Lower leg skin (tissue), 4 donors: ENCODE results near the gene SKOR2. TPM values are rescaled to one million over a fixed set of nuclear protein-coding genes. Genes with fewer than 3 reads are reported as not detected.

Source experiments
- DNase-seq, 2 donors: peaks; one replicate each; pipeline ENCODE4 v3.0.0-alpha.2; 2019; ENCODE audit warnings: low spot score in 2 of 2
- H3K4me3 ChIP-seq: fragments of 200-600 bp; sonication (generic); 2 replicates; pipeline ENCODE4 v1.5.1; 2017; ENCODE audit warnings: mild to moderate bottlenecking, low read depth; ENCODE audit not compliant: poor library complexity, severe bottlenecking
- CTCF ChIP-seq, 3 donors: fragments of 450-650 bp; IDR thresholded peaks; one replicate each; pipeline ENCODE4 v1.5.1; 2016; ENCODE audit warnings: antibody characterized with exemption in 3 of 3, mild to moderate bottlenecking in 3 of 3, moderate library complexity in 2 of 3
- POLR2A ChIP-seq, 2 donors: fragments of 450-650 bp; IDR thresholded peaks; one replicate each; pipeline ENCODE4 v1.6.1; 2016 to 2017; ENCODE audit warnings: antibody characterized with exemption in 2 of 2, mild to moderate bottlenecking in 1 of 2, moderate library complexity in 1 of 2
- WGBS, 2 donors: methylation state at CpG; one replicate each; pipeline ENCODE4 v1.1.5; 2018; 5-methylcytosine and 5-hydroxymethylcytosine counted together
- intact Hi-C: fragments of 100-400 bp; cut with DNase I; formaldehyde crosslinking; loops from one replicate; pipeline ENCODE4 v1.15.0; 2023; ENCODE audit warnings: low total_unique reads
- total RNA-seq, 4 donors: library from RNA; depleted of rRNA; stranded (reverse); fragments of >200 nt; gene quantifications; one replicate each; pipeline ENCODE4 v1.1.0, GENCODE V29; 2016

The SKOR2 gene
- total RNA-seq, 4 donors from 2014 or later, result not detected

- TF ChIP-seq CTCF (IDR thresholded peaks at IDR 0.05) (no peak), POLR2A (IDR thresholded peaks at IDR 0.05) (no peak)
- 72 to 78% methylated on average over 4 of the region's 4 CpGs for WGBS, 2 donors
- DNase-seq, result no peak
- H3K4me3 ChIP-seq, result no peak overlapping the region
- intact Hi-C loops, result loop anchor here (10.0 kb wide), 1 partner anchor 1078 kb away; no protein-coding TSS in a partner anchor
Measured at GRCh38 chr18:47286776-47287410, 35.4 kb upstream of the SKOR2 start.

GRCh38 chr18:47285456-47285855 is 34.0 kb upstream of the SKOR2 start:
- 62 to 64% methylated on average over 7 of the region's 7 CpGs for WGBS, 2 donors
- DNase-seq, result no peak
- TF ChIP-seq POLR2A (IDR thresholded peaks at IDR 0.05) (no peak), CTCF (IDR thresholded peaks at IDR 0.05) (no peak)
- intact Hi-C loops, result loop anchor here (10.0 kb wide), 1 partner anchor 1079 kb away; no protein-coding TSS in a partner anchor
- H3K4me3 ChIP-seq, result no peak overlapping the region

GRCh38 chr18:47284721-47285395 is 33.4 kb upstream of the SKOR2 start:
- intact Hi-C loops, result loop anchor here (10.0 kb wide), 1 partner anchor 1080 kb away; no protein-coding TSS in a partner anchor
- TF ChIP-seq POLR2A (IDR thresholded peaks at IDR 0.05), result no peak
- TF ChIP-seq CTCF (IDR thresholded peaks at IDR 0.05), result no peak
- no peak overlapping the region for H3K4me3 ChIP-seq
- WGBS, 2 donors, result 58 to 60% methylated on average over 6 of the region's 6 CpGs
- no peak for DNase-seq

GRCh38 chr18:47283476-47283875 is 32.0 kb upstream of the SKOR2 start:
- no peak for TF ChIP-seq POLR2A (IDR thresholded peaks at IDR 0.05)
- TF ChIP-seq CTCF (IDR thresholded peaks at IDR 0.05), result no peak
- intact Hi-C loops, result loop anchor here (10.0 kb wide), 1 partner anchor 1081 kb away; no protein-coding TSS in a partner anchor
- no peak overlapping the region for H3K4me3 ChIP-seq
- DNase-seq, result no peak
- WGBS, 2 donors, result 38 to 44% methylated on average over 5 of the region's 5 CpGs

- 46 to 50% methylated on average over 3 of the region's 3 CpGs for WGBS, 2 donors
- no peak for DNase-seq
- H3K4me3 ChIP-seq, result no peak overlapping the region
- TF ChIP-seq CTCF (IDR thresholded peaks at IDR 0.05), result no peak
- TF ChIP-seq POLR2A (IDR thresholded peaks at IDR 0.05), result no peak
- intact Hi-C loops, result loop anchor here (10.0 kb wide), 1 partner anchor 1085 kb away; no protein-coding TSS in a partner anchor
Measured at GRCh38 chr18:47280121-47280520, 28.7 kb upstream of the SKOR2 start.
